ENCODE measurements around the gene RNF220.

- TF ChIP-seq POLR2A (IDR thresholded peaks at IDR 0.05) = no peak
- no peak for TF ChIP-seq CTCF (IDR thresholded peaks at IDR 0.05)
These were observed 291.8 kb downstream of the RNF220 start for GRCh38 chr1:44696789-44697345.

Data from uterus (tissue), 2 donors.